Measurements from ENCODE around the gene PITX1.

PITX1 gene

DNA sequence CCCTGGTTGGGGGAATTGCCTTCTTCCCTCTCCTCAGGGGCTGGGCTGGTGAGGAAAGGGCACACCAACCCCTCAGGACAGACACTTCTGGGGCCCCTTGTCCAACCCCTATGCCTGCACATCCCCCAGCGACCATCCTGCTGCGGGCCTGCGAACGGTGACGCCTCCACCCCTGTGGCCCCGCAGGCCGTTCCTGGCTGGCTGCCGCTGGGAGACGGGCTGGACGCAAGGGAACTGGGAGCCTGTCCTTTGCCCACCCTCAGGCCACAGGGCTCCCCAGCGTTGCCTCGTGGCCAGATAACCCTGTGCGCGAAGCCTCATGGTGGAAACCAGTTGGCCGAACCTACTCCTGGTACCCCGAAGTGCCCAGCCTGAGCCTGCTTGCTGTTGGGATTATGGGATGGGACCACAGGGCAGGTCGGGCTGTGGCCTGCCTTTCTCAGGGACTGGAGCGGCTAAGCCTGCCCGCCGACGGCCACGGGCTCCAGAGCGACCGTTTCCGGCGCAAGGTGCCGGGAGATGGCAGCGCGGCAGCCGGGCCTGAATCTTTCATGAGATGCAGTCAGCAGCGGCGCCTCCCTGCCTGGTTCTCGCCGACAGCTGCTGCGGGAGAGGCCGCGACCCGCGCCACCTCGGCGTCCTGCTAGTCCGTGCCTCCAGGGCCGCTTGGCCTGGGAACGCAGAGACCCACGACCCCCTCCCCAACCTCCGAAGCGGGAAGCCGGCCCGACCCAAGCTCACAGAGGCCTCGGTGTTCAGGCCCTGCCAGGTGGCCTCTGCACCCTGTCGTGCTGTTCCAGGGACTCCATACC, 6.5 kb upstream of the PITX1 start:
- DNase-seq, result no peak

DNA sequence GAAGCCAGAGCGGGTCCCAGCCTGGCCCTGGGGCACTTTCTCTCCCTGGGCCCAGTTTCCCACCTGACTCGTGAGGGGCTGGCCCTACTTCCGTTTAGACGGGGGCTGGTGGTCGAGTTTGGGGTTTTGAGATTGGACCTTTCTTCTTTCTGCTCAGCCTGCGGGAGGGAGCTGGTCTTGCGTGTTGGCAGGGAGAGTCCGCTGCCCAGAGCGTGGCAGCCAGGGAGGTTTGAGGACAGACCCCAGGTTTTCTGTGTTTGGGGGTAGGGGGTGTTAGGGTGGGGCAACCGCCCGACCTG, 6.0 kb upstream of the PITX1 start:
- no peak for DNase-seq

DNA sequence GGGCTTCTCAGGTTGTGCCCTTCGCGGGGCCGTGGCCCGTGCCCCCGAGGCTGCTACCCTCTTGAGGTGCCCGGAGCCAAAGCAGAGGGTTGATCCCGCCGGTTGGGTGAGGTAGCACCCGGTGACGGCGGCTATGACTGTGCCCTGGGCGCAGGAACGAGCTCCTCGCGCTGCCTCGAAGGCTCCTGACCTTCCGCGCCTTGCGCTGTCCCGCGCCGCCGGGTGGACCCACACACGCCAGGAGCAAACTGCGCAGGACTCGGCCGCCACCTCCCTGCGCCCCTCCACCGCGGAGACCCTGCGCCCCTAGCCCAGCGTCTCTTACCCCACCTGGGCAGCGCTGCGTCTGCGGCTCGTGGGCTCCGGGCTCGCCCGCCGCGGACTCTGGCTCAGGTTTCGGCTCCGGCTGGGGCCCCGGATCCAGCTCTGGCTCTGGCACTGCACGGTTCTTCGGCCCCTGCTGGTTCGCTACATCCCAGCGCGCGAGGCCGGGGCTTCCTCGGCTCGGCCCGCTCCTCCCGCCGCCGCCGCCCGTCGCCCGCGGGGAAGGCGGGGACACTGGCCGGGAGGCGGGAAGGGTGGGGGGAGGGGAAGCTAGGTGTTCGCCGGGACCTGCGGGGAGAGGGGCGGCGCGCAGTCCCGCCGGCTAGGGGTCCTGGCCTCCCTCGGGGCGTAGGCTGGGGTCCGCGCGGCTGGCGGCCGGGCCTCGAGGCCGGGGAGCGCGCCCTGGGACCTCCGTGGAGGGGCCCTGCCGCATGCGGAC, 5.4 kb upstream of the PITX1 start:
- DNase-seq, result no peak

DNA sequence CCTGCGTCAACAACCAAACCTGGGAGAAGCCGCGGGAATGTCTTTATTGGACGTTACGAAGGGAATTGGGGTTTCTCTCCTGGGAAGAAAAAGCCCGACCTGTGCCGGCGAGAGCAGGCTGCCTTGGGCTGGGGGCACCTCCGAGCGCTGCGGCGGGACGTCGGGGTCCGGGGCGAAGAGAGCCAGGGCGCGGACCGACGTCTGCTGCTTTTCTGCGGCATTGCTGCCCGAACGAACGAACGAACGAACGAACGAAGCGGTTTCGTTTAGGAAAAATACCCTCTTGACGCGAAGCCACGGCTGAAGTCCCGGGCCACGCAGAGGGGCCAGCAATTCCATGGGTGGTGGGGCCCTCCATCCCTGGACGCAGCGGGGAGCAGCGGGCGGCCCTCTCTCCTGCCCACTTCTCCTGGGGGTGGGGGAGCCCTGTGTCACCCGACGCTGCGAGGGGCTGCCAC, 4.8 kb upstream of the PITX1 start:
- DNase-seq, result no peak

DNA sequence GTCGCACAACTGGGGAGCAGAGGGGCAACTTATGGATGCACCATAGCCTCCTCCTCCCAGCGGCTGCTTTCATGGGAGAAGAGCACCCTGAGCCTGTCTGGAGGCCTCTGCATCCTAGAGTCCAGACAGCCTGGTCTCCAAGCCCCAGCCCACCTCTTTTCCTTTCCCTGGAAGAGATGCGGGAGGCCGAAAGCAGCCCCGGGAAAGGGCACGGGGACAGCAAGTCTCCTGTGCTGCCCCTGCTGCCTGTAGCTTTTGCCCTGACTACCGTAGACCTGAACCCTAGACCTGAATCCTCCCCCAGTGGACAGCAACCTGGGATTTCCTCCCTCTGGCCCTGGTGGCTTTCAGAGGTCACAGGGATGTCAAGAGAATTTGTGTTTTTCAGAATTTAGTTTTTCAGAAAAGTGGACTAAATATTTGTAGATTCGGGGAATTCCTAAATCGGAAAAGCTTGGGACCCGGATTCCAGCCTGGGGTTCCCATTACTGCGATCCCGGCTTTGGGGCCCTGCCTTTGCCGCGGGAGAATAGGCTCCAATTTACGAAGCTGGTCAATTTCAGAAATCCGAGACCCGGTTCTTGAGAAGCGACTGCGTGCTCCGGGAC, 4.3 kb upstream of the PITX1 start:
- no peak for DNase-seq

DNA sequence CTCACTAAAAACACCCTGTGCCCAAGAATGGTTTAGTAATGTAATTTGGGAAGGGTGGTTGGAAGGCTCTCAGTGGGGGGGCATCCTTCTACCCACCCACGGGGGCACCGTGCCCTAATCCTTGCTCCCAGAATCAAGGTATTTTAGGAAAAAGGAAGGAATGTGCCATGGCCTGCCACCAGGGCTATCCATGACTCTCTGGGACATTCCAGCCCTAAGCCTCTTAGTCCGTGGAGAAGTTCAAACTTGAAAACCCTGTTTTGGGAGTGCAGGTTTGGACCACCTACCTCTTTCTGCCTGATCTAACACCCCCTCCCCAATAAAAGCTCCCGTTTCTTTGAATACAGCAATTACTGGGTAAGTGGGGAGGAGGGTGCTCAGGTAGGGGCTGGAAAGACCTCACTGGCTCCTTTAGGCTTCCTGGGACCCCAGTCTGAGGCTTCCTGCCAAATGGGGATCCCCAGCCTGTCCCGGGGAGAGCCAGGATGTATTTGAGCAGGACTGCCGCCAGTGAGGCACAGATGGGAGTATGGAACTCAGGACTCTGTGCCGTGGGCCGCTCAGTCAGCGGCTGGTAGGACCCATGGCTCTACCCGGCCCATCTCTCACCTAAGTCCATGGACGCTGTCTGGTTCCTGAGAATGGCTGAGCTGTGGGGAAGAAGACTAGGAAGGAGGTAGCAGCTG, 3.6 kb upstream of the PITX1 start:
- no peak for DNase-seq

DNA sequence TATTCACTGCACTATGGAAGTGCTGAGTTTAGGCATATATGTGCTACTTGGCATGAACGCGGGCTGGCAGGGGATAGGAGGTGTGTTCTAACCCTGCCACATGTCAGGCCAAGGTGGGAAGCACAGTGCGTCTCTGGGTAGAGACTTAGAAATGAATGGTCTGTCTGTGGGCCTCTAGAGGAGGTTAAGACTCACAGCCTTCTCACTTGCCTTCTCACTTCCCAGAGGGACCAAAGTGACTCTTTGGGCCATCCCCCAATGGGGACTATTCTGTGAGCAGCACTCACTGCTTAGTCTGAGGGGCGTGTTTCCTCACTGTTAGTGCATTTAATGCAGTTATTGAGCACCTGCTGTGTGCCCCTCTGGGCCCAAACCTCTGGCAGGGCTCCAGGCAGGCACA, 2.4 kb upstream of the PITX1 start:
- DNase-seq, result no peak

DNA sequence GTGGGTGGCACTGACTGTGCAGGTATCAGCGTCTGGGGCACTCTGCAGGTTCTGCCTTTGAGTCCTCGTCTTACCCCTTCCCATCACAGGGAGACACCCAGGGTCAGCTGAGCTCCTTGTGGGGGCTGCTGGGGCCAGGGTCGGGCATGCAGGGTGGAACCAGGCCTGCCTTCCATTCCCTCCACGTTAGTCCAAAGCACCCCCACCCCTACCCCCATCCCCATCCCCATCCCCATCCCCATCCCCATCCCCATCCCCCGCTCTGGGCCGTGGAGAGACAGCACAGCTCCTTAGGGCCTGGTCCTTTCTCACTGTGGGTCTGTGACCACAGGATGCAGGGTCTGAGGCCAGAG, 1.6 kb upstream of the PITX1 start:
- DNase-seq, result no peak

DNA sequence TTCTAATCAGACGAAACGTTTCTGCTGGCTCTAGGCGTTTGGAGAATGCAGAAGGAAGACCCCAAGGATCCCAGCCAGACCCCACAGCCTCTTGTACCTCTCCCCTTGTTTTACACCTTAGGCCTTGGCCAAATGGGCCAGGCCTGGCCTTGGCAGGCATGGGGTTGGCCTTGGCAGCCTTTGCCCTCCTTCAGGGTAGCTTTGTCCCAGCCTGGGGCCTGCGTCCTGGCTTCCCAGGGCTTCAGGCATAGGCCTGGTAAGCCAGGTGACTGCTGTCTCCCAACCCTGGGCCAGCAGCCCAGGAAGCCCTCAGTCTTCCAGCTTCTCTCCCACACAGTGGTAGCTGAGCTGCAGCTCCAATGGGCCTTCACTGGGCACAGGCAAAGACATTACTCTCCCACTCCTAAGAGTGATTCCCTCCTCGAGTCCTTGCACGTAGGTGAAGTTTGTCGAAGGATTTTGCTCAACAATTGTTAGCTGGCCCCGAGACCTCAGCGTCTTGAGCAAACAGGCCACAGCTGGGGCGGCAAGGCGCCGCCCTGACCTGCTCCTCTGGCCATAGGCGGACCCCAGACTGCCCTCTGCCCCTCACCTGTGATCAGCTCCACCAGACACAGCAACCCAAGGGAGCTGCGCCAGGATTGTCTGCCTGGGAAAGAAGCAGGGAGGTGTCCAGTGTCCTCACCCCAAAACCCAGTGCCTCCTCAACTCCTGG, 1.1 kb upstream of the PITX1 start:
- DNase-seq, result no peak

DNA sequence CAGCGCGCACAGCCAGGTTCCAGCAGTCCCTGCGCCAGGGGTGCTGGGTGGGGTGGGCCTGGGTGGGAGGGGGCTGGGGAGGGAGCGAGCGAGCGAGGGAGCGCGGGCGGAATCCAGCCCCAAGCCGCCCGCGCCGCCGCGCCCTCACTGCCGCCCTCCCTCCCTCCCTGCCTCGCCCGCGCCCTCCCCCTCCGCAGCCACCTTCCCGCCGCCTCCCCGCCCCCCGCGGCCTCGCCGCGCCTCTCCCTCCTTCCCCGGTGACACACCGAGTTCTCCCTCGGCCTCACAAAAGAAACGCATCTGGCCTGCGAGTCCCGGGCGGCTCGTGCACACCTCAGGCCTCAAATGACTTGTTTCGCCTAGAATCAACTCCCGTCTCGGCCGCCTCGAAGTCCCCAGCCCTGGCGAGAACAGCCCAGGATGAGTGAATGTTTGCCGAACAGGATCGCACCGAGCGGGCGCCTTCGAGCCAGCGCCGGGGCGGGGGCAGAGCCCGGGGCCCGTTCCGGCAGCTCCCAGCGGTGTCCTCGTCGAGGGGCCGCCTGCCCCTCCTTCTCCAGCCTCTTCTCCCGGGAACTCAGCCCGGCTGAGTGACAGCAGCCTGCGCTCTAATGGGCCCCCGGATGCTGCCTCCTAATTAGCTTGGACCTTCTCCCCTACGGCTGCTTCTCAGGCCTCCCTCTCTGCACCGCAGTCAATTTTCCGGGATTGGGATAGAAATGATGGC, 371 bp upstream of the PITX1 start:
- DNase-seq, result peak; percentile 51

DNA sequence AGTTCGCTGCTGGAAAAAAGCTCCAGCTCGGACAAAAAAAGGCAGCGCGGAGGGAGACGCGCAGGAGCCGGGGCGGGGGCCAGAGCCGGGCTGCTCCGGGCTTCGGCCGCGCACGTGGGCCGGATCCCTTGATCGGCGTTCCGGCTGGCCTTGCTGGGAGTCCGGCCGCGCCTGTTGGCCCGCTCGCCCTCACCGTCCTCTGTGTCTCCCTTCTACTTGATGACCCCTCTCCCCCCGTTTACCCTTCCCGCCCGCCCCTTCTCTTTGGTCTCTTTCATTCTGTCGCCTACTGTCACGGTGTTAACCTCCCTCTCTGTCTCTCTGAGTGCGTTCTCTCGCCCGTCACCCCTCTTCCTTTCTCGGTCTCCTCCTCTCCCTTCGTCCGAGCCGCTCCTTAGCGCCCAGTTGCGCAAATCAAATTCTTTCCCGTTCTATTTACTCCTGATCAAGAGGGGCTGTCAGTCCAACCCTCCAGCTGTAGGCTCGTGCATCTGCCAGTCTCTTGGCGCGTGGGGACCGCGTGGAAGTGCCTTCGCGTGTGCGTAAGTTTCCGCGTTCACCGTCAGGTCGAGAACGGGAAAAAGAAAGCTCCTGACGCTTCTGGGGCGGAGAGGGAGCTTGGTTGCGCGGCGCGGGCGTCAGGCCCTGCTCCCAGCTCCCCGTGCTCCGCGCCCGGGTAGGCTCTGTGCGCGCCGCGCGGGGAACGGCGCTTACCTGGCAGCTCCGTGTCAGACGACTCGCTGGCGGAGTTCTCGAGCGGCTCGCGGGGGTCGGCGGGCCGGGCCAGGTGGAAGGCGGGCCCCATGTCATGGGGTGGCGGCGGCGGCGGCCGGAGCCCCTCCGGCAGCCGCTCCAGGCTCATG, 798 bp downstream of the PITX1 start:
- no peak for DNase-seq

DNA sequence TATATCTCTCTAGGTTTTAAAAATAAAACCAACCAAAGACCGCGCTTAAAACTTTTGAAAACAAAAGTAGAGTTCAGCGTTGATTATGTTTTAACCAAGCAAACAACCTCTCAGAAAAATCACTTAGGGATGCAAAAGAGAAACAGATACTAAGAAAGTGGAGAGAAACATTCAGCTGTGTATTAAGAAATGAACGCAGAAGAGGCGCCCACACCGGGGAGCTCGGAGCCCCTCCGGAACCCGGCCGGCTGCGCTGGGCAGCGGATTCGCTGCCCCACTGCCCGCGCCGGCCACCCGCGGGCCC, 1.4 kb downstream of the PITX1 start:
- no peak for DNase-seq

DNA sequence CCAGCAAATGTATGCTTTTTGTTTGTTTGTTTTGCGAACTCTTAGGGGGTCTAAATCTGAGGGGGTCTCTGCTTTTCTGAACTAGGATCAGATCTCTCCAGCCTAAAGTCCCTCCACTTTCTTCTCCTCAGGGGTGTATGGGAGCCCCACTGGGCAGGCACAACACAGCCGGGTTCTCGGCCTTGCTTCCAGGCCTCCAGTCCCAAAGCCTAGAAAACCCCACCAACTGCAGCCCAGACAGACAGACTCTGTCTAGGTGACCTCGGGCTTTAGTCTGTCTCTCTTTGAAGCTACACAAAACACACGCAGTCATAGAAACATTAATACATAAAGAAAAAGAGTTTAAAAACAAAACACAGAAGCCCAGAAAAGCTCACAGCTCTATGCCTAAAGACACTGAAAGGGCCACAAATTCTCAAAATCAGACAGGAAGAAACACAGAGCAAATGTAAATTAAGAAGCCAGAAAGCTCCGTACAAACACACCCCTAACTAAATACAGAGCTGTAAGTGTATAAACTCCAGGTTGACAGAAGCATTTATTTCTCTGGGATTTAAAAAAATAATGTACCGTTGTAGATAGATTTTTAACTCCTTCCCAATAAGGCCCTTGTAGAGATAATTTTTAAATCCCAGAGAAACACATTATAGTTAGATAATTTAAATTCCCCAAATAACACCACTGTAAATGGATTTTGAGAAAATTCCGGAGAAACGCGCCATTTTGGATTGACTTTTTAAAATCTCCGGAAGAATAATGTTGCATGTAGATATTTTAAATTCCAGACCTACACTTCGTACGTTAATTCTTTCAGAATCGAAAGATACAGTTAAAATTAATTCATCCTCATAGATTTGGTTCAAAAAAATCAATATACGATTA, 2.0 kb downstream of the PITX1 start:
- no peak for DNase-seq

DNA sequence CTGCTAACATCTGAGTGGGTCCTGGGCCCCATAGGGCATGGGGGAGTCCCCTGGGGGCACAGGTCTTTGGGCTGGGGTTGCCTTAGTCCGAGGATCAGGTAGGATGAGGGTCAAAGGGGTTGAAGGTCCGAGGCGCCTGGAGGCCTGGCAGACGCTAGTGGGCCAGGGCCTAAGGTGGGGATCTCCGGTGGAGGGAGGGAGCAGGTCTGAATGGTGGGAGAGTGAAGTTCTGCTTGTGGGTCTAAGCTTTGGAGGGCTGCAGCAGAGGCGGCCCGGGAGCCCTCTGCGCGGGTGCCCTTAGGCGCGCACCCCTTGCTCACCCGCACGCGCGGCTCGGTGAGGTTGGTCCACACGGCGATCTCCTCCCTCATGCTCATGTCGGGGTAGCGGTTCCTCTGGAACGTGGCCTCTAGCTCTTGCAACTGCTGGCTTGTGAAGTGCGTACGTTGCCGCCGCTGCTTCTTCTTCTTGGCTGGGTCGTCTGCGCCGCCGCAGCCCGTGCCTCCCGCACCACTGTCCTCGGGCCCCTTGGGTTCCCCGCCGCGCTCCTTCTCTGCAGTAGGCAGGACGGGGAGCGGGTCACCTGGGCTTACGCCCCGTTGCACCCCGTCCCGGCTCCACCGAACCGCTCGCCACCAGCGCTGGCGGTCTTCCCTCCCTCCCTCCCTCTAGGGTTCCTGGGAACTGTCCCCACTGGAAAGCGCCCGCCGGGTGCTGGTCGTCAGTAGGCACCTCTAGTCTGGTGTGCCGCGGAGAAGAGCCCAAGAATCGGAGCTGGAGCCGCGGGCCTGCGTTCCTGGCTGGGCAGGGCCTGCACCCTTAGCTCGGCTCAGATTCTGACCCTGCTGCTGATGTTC, 2.8 kb downstream of the PITX1 start:
- no peak for DNase-seq

DNA sequence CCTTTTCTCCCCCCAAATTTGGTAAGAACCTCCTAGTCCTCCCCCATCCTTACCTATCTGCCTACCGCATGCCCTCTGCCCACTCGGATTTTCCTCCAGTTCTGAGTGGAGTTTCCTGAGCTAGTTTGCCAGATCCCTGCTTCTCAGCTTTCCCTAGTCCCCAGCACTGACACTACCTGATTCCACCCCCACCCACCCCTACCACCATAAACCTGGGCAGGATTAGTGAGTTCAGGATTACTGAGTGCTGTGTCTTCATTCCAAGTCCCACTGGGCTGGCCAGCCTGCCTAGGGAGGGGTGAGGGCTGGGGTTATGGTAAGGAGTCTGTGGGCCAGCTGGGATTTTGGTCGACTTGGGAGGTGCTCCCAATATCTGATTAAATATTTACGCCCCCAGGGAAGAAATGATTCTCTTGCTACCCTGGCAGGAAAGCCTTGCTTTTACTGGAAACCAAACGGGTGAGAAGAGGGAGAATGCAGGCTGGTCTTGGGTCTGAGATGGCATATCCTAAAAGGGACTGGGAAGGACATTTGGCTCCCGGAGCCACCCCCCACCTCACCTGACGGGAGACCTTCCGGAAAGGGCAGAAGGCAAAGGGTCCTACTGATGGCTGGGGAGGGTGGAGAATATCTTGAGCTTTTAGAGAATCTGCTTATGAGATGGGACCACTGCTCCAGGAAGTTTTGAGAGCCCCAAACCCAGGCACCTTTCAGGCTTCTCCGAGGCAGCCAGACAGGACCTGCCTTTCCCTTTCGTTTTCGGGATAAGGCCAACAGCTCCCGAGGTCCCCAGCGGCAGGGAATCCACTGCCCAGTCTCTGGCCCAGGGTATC, 3.7 kb downstream of the PITX1 start:
- no peak for DNase-seq

DNA sequence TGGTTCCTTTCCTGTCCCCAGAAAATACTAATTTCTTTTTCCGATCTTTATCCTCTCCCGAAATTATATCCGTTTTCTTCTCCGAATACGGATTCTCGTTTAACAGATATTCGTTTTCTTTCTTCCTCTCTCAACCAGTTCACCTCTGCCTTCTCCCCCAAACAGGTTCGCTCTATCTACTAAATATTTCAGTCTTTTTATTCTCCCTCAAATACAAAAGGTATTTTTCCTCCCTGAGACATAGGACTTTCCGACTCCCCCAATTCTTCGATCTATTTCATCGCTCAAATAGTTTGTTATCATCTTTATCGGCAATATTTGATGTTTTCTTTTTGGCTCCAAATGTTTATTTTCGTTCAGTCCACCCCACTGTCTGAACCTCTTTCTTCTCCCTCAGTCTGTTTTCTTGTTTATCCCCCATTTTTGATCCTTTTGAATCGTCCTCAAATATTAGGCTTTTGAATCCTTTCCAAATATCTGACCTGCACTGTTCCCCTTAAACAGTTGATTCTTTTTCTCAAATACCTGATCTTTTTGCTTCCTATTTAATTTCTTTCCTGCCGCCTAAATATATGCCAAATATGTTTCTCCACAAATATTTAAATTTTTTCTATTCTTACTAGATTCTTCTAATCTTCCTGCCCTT, 4.4 kb downstream of the PITX1 start:
- no peak for DNase-seq

DNA sequence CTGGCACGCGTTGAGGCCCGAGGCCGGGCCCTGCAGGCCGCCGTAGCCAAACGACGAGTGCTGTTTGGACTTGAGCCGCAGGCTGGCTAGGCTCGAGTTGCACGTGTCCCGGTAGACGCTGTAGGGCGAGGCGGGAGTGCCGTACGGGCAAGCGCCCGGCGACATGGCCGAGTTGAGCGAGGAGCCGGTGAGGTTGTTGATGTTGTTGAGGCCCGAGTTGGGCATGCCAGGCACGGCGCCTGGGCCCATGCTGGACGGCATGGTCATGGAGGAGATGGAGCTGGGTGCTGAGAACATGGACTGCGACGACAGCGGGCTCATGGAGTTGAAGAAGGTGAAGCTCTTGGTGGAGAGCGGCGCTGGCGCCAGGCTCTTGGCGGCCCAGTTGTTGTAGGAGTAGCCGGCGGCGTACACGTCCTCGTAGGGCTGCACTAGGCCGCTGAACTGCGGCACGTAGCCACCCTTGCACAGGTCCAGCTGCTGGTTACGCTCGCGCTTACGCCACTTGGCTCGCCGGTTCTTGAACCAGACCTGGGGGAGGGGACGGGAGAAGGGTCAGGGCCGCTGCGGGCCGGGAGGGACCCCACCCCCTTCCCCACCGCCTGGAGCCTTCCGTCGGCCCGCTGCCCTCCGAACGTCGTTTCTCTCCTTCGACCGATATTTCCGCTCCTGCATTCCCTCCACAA, 5.1 kb downstream of the PITX1 start:
- no peak for DNase-seq
